EH (cell line): ENCODE measurements around the gene BMPR1A.
"Not testable (repeated sequence)": the region's sequence is repeated elsewhere in the genome, so short reads cannot be mapped to it uniquely, and the experiment has no call there.

Experiments used
- DNase-seq: peaks from one replicate; pipeline ENCODE4 v3.0.0-alpha.2; 2015; ENCODE audit warnings: low read depth

Gene BMPR1A

GRCh38 chr10:86941426-86941825, 185.0 kb downstream of the BMPR1A start:
- DNase-seq = no peak

GRCh38 chr10:86941991-86942421, 185.6 kb downstream of the BMPR1A start:
- no peak for DNase-seq

DNA sequence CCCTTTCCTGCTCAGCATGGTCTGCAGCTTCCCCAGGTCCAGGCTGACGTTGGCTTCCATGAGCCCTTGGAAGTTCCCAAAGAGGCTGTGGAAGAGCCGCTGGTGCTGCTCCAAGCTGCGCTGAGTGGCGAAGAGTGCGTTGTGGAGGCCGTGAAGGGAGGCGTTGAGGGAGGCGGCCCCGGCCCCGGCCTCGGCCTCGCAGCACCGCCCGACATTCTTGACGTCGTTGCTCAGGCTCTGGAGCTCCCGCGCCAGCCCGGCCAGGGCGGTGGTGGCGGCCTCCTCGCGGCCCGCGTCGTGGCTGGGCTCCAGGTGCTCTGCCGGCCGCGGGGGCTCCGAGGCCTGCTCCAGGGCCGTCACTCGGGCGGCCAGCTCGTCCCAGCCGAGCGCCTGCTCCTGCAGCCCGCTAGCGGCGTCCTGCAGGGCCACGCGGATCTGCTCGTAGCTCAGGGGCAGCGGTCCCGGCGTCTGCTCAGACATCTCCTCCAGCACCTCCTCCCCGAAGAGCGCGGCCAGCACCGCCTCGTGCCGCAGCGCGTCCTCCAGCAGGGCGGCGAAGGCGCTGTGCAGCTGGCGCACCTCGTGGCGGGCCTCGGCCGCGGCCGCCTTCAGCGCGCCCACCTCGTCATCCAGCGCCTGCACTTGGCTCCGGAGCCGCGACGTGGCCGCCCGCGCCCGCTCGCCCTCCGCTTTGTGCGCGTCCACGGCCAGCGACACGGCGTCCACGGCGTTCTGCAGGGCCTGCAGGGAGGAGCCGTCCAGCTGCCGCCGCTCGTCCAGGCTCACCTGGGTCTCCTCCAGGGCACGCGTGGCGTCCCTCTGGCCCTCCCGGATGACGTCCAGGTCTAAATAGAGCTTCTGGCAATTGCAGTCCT, 186.3 kb downstream of the BMPR1A start:
- DNase-seq = no peak

- no peak for DNase-seq
Measured at GRCh38 chr10:86943316-86944030, 187.1 kb downstream of the BMPR1A start.

- no peak for DNase-seq
Measured at GRCh38 chr10:86944031-86944419, 187.6 kb downstream of the BMPR1A start.

GRCh38 chr10:86944471-86944870, 188.1 kb downstream of the BMPR1A start:
- DNase-seq = peak; percentile 40

DNA sequence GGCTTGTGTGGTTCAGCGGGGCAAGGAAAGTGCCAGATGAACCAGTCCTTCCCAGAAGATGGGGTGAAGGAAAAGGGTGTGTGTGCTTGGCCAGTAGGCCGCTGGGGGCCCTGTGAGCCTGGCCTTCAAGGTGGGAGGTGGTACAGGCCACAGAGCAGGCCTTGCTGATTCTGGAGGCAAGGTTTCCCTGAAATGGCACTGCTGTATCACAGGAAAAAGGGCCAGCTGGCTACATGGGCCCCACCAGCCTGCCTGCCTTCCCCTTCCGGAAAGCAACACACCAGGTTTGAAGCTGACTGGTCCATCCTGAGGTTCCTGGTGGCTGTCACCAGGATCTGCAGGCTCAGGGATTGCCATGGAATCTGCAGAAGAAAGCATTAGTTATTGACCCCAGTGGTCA, 188.5 kb downstream of the BMPR1A start:
- DNase-seq = no peak

GRCh38 chr10:86945361-86946212, 189.2 kb downstream of the BMPR1A start:
- peak; percentile 44 for DNase-seq

DNA sequence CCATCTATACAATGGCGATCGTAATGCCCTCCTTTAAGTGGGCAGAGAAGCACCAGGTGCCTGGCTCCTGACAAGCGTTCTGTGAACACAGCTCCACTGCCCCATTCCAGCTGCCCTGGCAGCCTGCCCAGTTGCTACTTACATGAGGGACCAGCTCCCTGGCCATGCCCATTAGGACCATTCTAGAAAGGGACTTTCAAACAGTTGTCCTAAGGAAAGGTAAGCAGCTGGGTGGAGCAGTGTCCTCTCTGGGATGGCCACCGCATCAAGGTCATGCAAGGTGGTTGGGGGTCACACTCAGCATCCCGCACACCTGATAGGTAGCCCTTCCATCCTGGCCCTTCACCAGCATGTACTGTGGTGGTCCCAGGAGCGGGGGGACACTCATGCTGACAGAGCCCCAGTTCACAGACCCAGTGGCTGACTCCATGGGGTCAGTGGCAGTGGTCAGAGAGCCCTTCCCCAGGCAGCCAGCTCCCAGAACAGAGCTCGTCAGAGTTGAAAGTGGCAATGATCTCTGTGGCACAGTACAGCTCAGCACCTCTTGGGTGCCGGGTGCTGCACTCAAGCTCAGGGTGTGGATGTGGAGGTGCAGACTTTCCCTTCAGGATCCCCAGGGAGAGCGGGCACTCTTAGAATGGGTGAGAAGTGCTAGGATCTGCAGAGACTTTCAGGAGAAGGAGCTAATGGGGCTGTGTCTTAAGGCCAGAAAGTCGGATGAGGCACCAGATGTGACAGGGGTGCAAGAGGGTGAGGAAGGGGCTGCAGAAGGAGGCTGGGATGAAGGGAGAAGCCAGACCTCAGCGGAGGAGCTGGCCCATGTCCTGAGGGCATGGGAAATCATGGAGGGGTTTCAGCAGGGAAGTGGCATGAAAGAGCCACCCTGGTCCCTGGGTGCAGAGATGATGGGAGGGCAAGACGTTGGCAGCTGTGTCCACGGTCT, 190.1 kb downstream of the BMPR1A start:
- DNase-seq = peak; percentile 17

DNA sequence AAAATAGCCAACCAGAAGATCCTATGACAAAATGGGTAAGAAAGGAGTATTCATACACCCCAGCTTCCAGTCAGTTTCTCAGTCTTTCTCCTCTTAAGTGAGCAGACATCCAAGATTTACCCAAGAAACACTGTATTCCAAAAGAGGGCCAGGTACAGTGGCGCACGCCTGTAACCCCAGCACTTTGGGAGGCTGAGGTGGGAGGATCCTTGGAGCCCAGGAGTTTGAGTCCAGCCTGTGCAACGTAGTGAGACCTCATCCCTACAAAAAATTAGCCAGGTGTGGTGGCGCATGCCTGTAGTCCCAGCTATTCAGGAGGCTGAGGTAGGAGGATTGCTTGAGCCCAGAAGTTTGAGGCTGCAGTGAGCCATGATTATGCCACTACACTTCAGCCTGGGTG, 191.4 kb downstream of the BMPR1A start:
- not testable (repeated sequence) for DNase-seq

GRCh38 chr10:86950349-86950748, 193.9 kb downstream of the BMPR1A start:
- DNase-seq = no peak

DNA sequence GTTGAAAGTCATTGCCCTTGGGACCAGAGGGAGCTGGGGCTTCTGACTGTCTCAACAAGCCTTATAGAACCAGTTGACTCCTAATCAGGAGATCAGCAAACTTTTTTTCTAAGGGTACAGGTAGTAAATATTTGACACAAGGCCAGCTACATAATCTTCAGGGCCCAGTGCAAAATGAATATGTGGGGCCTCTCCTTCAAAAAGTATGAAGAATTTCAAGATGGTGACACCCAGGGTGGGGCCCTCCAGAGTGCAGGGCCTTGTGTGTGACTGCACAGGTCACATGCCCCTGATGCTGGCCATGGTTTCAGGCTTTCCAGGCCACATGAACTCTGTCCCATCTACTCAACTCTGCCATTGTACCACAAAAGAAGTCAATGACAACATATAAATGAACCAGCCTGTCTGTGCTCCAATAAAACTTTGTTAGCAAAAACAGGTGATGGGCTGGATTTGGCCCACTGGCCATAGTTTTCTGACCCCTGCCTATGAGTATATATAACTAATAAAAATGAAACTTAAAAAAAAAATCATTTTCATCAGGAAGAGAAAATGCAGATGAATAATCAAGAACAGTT, 194.9 kb downstream of the BMPR1A start:
- no peak for DNase-seq

DNA sequence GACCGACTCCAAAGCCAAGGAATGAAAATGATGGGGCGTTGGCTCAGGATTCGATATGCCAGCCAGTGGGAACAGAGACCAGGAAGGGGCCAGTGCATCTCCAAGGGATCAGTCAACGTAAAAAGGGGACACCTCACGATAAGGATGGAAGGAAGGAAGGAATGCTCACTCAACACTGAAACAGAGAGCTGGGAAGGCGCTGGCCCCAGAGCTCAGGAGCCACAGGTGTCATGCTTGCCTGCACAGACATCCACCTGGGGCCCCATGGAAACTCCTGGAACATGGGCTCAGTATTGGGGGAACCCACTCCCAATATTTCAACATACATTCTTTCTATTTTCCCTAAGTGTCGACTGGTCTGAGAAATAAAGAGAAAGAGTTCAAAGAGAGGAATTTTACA, 195.7 kb downstream of the BMPR1A start:
- DNase-seq = no peak

DNA sequence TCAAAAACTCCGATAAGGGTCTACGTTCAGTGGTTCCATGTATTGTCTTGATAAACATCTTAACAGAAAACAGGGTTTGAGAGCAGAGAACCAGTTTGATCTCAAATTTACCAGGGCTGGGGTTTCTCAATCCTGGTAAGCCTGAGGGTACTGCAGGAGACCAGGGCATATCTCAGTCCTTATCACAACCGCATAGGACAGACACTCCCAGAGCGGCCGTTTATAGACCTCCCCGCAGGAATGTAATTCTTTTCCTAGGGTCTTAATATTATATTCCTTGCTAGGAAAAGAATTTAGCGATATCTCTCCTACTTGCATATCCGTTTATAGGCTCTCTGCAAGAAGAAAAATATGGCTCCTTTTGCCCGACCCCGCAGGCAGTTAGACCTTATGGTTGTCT, 196.3 kb downstream of the BMPR1A start:
- not testable (repeated sequence) for DNase-seq

- peak; percentile 58 for DNase-seq
Measured at GRCh38 chr10:86953747-86954680, 197.6 kb downstream of the BMPR1A start.

DNA sequence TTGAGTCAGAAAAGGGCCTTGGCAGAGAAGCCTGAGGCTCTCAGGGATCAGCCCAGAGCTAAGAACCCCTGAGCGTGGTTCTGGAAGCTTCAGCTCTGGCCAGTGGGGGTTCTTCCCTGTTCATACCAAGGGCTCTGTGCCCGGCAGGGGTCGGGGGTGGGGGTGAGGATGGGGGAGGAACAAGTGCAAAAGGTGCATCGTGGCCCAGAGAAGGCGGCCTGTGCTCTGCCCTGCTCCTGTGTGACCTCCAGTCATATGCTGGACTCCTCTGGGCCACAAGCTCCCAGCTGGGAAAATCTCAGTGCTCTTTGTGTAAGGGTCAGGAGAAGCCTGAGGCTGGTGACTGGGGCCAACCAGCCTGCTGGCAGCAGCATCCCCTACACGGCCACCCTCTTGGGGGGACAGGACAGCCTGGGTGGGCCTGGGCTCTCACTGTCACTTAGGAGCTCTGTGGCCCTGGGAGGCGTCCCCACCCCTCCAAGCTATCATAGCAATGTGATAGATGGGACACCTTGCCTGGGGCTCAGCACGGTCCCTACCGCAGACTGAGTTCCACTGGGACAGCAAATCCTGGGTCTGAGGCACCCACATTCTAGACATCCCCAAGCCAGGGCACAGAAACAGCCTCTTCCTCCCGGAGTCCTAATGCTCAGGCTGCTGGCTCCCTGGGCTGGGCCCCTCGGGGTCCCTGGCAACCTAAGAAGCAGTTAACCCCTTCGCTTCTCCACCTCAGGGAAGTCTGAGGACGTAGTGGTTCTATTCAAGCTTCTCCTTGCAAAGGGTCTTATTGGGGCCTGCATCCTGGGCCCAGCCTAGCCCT, 198.5 kb downstream of the BMPR1A start:
- DNase-seq = no peak

- DNase-seq = no peak
Measured at GRCh38 chr10:86955501-86956194, 199.2 kb downstream of the BMPR1A start.

DNA sequence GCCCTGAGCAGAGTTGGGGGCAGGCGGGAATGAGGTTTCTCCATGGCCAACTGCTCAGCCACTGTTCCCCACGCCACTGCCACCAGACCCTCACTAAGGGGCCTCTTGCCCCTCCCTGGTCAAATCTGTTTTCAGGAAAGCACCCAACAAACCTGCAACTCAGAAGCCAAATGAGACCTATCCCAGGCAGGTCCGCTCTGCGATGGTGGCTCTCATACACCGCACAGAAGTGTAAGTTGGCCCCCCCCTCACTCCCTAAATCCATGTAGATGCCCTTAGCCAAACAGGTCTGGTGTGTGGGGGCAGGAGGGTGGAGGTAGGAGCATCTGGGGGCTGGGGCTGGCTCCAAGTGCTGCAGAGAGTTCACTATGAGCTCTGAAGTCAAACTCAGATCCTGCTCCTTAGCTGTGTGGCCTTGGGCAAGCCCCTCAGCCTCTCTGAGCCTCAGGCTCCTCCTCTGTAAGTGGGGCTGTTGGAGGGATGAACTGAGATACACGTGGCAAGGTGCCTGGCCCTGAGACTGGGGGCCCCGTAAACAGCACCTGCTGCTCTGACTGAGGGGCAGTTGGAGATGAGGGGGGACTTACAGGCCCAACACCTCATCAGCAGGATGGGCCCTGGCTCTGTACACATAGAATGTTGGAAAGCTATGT, 199.9 kb downstream of the BMPR1A start:
- no peak for DNase-seq
